SU-DHL-6 (cell line): ENCODE data around the gene CAMK1.

ENCODE experiments used
- CTCF ChIP-seq: fragments of 200-600 bp; sonication (generic); IDR thresholded peaks from one replicate; pipeline ENCODE4 v1.5.1; 2017; ENCODE audit warnings: antibody characterized with exemption, mild to moderate bottlenecking, low read length, moderate library complexity; ENCODE audit not compliant: insufficient read depth, poor library complexity, severe bottlenecking
- EZH2phosphoT487 ChIP-seq: fragments of 200-600 bp; sonication (generic), shearing (Covaris generic); conservative IDR thresholded peaks from 2 replicates; pipeline ENCODE4 v1.6.1; 2018; ENCODE audit warnings: mild to moderate bottlenecking, antibody characterized with exemption, low read length, moderate library complexity, mixed read lengths

- TF ChIP-seq CTCF (no peak), EZH2phosphoT487 (no peak)
Observed at GRCh38 chr3:9757427-9757826, 12.3 kb downstream of the CAMK1 start.
